Lower leg skin (tissue), 4 donors: ENCODE data around the gene OR5P2. TPM values are rescaled to one million over a fixed set of nuclear protein-coding genes. Genes with fewer than 3 reads are reported as not detected.
"Not testable (repeated sequence)": the region's sequence is repeated elsewhere in the genome, so short reads cannot be mapped to it uniquely, and the experiment has no call there.

Experiments used
- DNase-seq, 2 donors: peaks; one replicate each; pipeline ENCODE4 v3.0.0-alpha.2; 2019; ENCODE audit warnings: low spot score in 2 of 2
- H3K4me3 ChIP-seq: fragments of 200-600 bp; sonication (generic); 2 replicates; pipeline ENCODE4 v1.5.1; 2017; ENCODE audit warnings: mild to moderate bottlenecking, low read depth; ENCODE audit not compliant: poor library complexity, severe bottlenecking
- CTCF ChIP-seq, 3 donors: fragments of 450-650 bp; IDR thresholded peaks; one replicate each; pipeline ENCODE4 v1.5.1; 2016; ENCODE audit warnings: antibody characterized with exemption in 3 of 3, mild to moderate bottlenecking in 3 of 3, moderate library complexity in 2 of 3
- POLR2A ChIP-seq, 2 donors: fragments of 450-650 bp; IDR thresholded peaks; one replicate each; pipeline ENCODE4 v1.6.1; 2016 to 2017; ENCODE audit warnings: antibody characterized with exemption in 2 of 2, mild to moderate bottlenecking in 1 of 2, moderate library complexity in 1 of 2
- WGBS, 2 donors: methylation state at CpG; one replicate each; pipeline ENCODE4 v1.1.5; 2018; 5-methylcytosine and 5-hydroxymethylcytosine counted together
- intact Hi-C: fragments of 100-400 bp; cut with DNase I; formaldehyde crosslinking; loops from one replicate; pipeline ENCODE4 v1.15.0; 2023; ENCODE audit warnings: low total_unique reads
- total RNA-seq, 4 donors: library from RNA; depleted of rRNA; stranded (reverse); fragments of >200 nt; gene quantifications; one replicate each; pipeline ENCODE4 v1.1.0, GENCODE V29; 2016

OR5P2 gene
- total RNA-seq, 4 donors from 2014 or later: 2.5 to 4.0 (median 3.0) TPM

GRCh38 chr11:7830740-7831139 lies 34.0 kb upstream of the OR5P2 start, which contains the start of gene OR5P3:
Gene OR5P3, minus strand, starts transcription at chr11:7830840.
- intact Hi-C loops: no loop called here
- H3K4me3 ChIP-seq: no peak within 1 kb of the TSS
- TF ChIP-seq POLR2A (IDR thresholded peaks at IDR 0.05): no peak
- TF ChIP-seq CTCF (IDR thresholded peaks at IDR 0.05): no peak
- no peak for DNase-seq

DNA sequence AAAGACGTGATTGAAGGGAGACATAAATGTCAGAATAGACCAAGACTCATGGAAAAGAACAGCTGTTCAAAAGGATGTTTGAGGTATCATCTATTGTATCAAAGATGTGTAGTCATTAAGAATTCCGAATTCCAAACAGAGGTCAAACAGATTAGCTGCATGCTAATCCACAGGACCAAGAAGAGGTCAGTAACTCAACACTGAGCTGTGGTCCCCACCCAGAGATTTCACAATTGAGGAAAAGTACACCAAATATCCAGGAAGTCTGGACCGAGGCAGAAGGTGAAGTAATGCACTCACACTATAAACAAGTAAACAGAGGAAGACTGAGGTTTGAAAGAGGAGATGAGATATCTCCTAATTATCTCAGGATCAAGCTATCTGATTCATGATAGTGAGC lies 29.6 kb upstream of the OR5P2 start:
- DNase-seq: no peak
- intact Hi-C loops: no loop called here
- no peak overlapping the region for H3K4me3 ChIP-seq
- no peak for TF ChIP-seq POLR2A (IDR thresholded peaks at IDR 0.05)
- no peak for TF ChIP-seq CTCF (IDR thresholded peaks at IDR 0.05)
- 67 to 71% methylated on average over 3 of the region's 3 CpGs for WGBS, 2 donors

DNA sequence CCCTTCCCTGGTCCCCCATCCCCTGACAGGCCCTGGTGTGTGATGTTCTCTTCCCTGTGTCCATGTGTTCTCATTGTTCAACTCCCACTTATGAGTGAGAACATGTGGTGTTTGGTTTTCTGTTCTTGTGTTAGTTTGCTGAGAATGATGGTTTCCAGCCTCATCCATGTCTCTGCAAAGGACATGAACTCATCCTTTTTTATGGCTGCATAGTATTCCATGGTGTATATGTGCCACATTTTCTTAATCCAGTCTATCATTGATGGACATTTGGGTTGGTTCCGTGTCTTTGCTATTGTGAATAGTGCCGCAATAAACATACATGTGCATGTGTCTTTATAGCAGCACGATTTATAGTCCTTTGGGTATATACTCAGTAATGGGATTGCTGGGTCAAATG lies 23.7 kb upstream of the OR5P2 start:
- WGBS, 2 donors: 91 to 97% methylated on average over 3 of the region's 3 CpGs
- intact Hi-C loops, H3K4me3 ChIP-seq, DNase-seq: not testable (repeated sequence)

DNA sequence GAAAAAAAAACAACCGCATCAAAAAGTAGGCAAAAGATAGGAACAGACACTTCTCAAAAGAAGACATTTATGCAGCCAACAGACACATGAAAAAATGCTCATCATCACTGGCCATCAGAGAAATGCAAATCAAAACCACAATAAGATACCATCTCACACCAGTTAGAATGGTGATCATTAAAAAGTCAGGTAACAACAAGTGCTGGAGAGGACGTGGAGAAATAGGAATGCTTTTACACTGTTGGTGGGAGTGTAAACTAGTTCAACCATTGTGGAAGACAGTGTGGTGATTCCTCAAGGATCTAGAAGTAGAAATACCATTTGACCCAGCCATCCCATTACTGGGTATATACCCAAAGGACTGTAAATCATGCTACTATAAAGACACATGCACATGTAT lies 18.2 kb upstream of the OR5P2 start:
- H3K4me3 ChIP-seq, intact Hi-C loops, DNase-seq: not testable (repeated sequence)
- 84 to 88% methylated on average over 2 of the region's 2 CpGs for WGBS, 2 donors

- intact Hi-C loops, H3K4me3 ChIP-seq, DNase-seq: not testable (repeated sequence)
- 68 to 76% methylated on average over 2 of the region's 2 CpGs for WGBS, 2 donors
Measured at GRCh38 chr11:7810301-7810700, 13.6 kb upstream of the OR5P2 start.

DNA sequence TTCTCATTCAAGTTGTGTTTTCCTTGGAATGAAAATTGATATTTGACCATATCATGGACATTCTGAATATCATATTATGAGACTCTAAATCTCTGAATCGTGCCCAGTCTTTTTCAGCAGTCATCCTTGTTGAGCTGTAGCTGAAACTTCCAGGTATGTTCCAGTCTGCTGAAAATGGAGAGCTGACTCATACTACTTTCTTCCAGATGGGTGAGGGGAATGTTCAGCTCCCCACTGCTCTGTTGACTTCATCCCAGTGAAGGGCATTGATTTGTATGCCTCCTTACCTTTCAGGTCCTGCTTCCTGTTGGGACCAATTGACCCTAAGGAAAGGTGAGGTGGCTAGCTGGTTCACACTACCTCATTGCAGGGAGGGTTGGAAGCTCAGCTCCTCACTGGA lies 3.5 kb downstream of the OR5P2 start:
- 29 to 32% methylated on average over 1 of the region's 1 CpG for WGBS, 2 donors
- H3K4me3 ChIP-seq: no peak overlapping the region

GRCh38 chr11:7787239-7787638 lies 9.5 kb downstream of the OR5P2 start:
- whole genome bisulfite sequencing, 2 donors: 73 to 77% methylated on average over 6 of the region's 6 CpGs
- TF ChIP-seq CTCF (IDR thresholded peaks at IDR 0.05) (no peak), POLR2A (IDR thresholded peaks at IDR 0.05) (no peak)
- intact Hi-C loops: no loop called here
- DNase-seq: no peak
- H3K4me3 ChIP-seq: no peak overlapping the region

More for the DNA sequence above, 3.5 kb downstream of the OR5P2 start:
- TF ChIP-seq CTCF (IDR thresholded peaks at IDR 0.05) (no peak), POLR2A (IDR thresholded peaks at IDR 0.05) (no peak)
- DNase-seq: no peak
- intact Hi-C loops: no loop called here
